ENCODE results near the gene OASL.
A peak's percentile ranks its signal among the peaks of the same experiment; 100 is the strongest.
"Not testable (repeated sequence)": the region's sequence is repeated elsewhere in the genome, so short reads cannot be mapped to it uniquely, and the experiment has no call there.

Gene OASL
- total RNA-seq: 40.0 to 43.4 reads per million in 2 experiments

GRCh38 chr12:121038861-121039668, at the start of gene OASL:
OASL (minus strand) TSS chr12:121039246; CDS start chr12:121038971, 275 bp downstream.
- DNase-seq (ENCODE audit: low read depth): peak; percentile 42

GRCh38 chr12:121088195-121088585, 49.1 kb upstream of the OASL start:
- no peak for DNase-seq (ENCODE audit: low read depth)

GRCh38 chr12:121087467-121088194, 48.6 kb upstream of the OASL start:
- no peak for DNase-seq (ENCODE audit: low read depth)

- no peak for DNase-seq (ENCODE audit: low read depth)
These were observed 47.8 kb upstream of the OASL start for GRCh38 chr12:121086781-121087295.

GRCh38 chr12:121085506-121086353, 46.7 kb upstream of the OASL start:
- no peak for DNase-seq (ENCODE audit: low read depth)

- no peak for DNase-seq (ENCODE audit: low read depth)
These were observed 46.0 kb upstream of the OASL start for GRCh38 chr12:121085069-121085468.

GRCh38 chr12:121084229-121084628, 45.2 kb upstream of the OASL start:
- DNase-seq (ENCODE audit: low read depth): no peak

GRCh38 chr12:121080909-121081308, 41.9 kb upstream of the OASL start:
- no peak for DNase-seq (ENCODE audit: low read depth)

GRCh38 chr12:121079736-121080272, 40.8 kb upstream of the OASL start:
- no peak for DNase-seq (ENCODE audit: low read depth)

GRCh38 chr12:121077440-121077839, 38.4 kb upstream of the OASL start:
- DNase-seq (ENCODE audit: low read depth): not testable (repeated sequence)

- not testable (repeated sequence) for DNase-seq (ENCODE audit: low read depth)
These were observed 36.9 kb upstream of the OASL start for GRCh38 chr12:121075911-121076310.

- DNase-seq (ENCODE audit: low read depth): no peak
These were observed 33.1 kb upstream of the OASL start for GRCh38 chr12:121072147-121072546.

- no peak for DNase-seq (ENCODE audit: low read depth)
These were observed 30.2 kb upstream of the OASL start for GRCh38 chr12:121069206-121069605.

- DNase-seq (ENCODE audit: low read depth): no peak
These were observed 26.3 kb upstream of the OASL start for GRCh38 chr12:121065345-121065744.

GRCh38 chr12:121064586-121064985, 25.5 kb upstream of the OASL start:
- DNase-seq (ENCODE audit: low read depth): not testable (repeated sequence)

- no peak for DNase-seq (ENCODE audit: low read depth)
These were observed 25.1 kb upstream of the OASL start for GRCh38 chr12:121064116-121064515.

- DNase-seq (ENCODE audit: low read depth): no peak
These were observed 23.5 kb upstream of the OASL start for GRCh38 chr12:121062391-121063045.

- no peak for DNase-seq (ENCODE audit: low read depth)
These were observed 22.8 kb upstream of the OASL start for GRCh38 chr12:121061831-121062230.

- peak; percentile 38 for DNase-seq (ENCODE audit: low read depth)
These were observed 21.3 kb upstream of the OASL start for GRCh38 chr12:121060149-121061001.

All from T follicular helper cell (primary cell).